H1 (cell line): ENCODE measurements around the gene NDUFV1. TPM values are rescaled to one million over a fixed set of nuclear protein-coding genes. Genes with fewer than 3 reads are reported as not detected.

Source experiments
- EGR1 ChIP-seq: IDR thresholded peaks from 2 replicates; pipeline ENCODE4 v1.6.1; 2011; ENCODE audit warnings: low read depth, low read length, borderline replicate concordance
- JUND ChIP-seq: IDR thresholded peaks from 2 replicates; pipeline ENCODE4 v1.6.1; 2011; ENCODE audit warnings: mild to moderate bottlenecking, improper control_type of control experiment, low read length
- POLR2AphosphoS5 ChIP-seq: IDR thresholded peaks from 2 replicates; pipeline ENCODE4 v1.6.1; 2011; ENCODE audit warnings: low read depth, low read length
- SIRT6 ChIP-seq: IDR thresholded peaks from one replicate; pipeline ENCODE4 v1.7.1; 2012; ENCODE audit warnings: low read length, inconsistent platforms
- SRF ChIP-seq: IDR thresholded peaks from 2 replicates; pipeline ENCODE4 v1.6.1; 2011; ENCODE audit warnings: mild to moderate bottlenecking, low read depth, low read length, moderate library complexity
- TBP ChIP-seq: IDR thresholded peaks from 2 replicates; pipeline ENCODE4 v1.6.1; 2011; ENCODE audit warnings: low read depth, low read length, improper control_type of control experiment
- polyA plus RNA-seq, 7 experiments: library from polyadenylated mRNA; depleted of rRNA in 3 of 7; stranded (reverse) in 5 of 7; unstranded in 2 of 7; fragments of >200 nt in 5 of 7; fragments of 200-250 nt in 2 of 7; gene quantifications; 1 replicate in 5 of 7; 2 replicates in 1 of 7; 4 replicates in 1 of 7; pipeline versions ENCODE4 v1.2.1 to v1.2.3, GENCODE V29; 2011 to 2013; ENCODE audit warnings: missing spikeins in 2 of 7, mixed read lengths in 2 of 7
- total RNA-seq: library from RNA; stranded (reverse); fragmentation: NEBNext Ultra II Directional; extraction: Animal tissue kit (Norgen Biotek cat#: 25700); gene quantifications from 2 replicates; pipeline ENCODE4 v1.2.1, GENCODE V29; 2021

NDUFV1 gene
- total and polyA plus RNA-seq, 2 of the 8 experiments (the other 6 are each of a cell fraction or from before 2014, with no cell fraction given): 125 to 131 TPM

- TF ChIP-seq SRF (no peak), SIRT6 (no peak), POLR2AphosphoS5 (no peak), TBP (no peak), JUND (no peak), EGR1 (no peak)
These were observed 40.0 kb downstream of the NDUFV1 start (continued) for GRCh38 chr11:67646535-67647336.
